Measurements from ENCODE around the gene OR6K3.
"Not testable (repeated sequence)": the region's sequence is repeated elsewhere in the genome, so short reads cannot be mapped to it uniquely, and the experiment has no call there.

Gene OR6K3

GRCh38 chr1:158694596-158694995 lies 25.9 kb downstream of the OR6K3 start:
- no peak overlapping the region for H4K91ac ChIP-seq (ENCODE audit: low read depth, low read length, poor library complexity)
- no peak overlapping the region for H3K18ac ChIP-seq (ENCODE audit: low read length)
- H3K14ac ChIP-seq (ENCODE audit: low read length): no peak overlapping the region
- no peak overlapping the region for H2BK15ac ChIP-seq (ENCODE audit: low read length)
- no peaks in the 10 kb centered on the region for H3K27me3 ChIP-seq (ENCODE audit: control insufficient read depth in 3 of 3, insufficient read depth in 3 of 3, low read depth in 1 of 3, low read length in 3 of 3)
- no peak overlapping the region for H3K27ac ChIP-seq (replicated peaks; ENCODE audit: low read length)
- no peak overlapping the region for H2BK12ac ChIP-seq (ENCODE audit: low read length)
- DNase-seq (ENCODE audit: low spot score): no peak
- no peak overlapping the region for H3K23ac ChIP-seq (ENCODE audit: low read depth, low read length, poor library complexity)
- no peak overlapping the region for H3K9ac ChIP-seq (ENCODE audit: low read depth, low read length, poor library complexity)
- no peaks in the 10 kb centered on the region for H3K4me1 ChIP-seq (ENCODE audit: control insufficient read depth in 2 of 2, insufficient read depth in 1 of 2, low read depth in 1 of 2, low read length in 2 of 2)
- H2AFZ ChIP-seq (ENCODE audit: low read length): no peak overlapping the region
- no CpG with 5 or more reads among the region's 2 CpGs for WGBS, 2 donors (ENCODE audit: extremely low coverage in 2 of 2, insufficient read length in 2 of 2, insufficient replicate concordance in 1 of 2)
- H2AK5ac ChIP-seq (ENCODE audit: low read depth, low read length): no peak overlapping the region
- no peak overlapping the region for H3K4me2 ChIP-seq (ENCODE audit: insufficient read depth, low read length, poor library complexity, severe bottlenecking)
- H3K79me1 ChIP-seq (ENCODE audit: low read depth, low read length): no peaks in the 10 kb centered on the region
- H2BK5ac ChIP-seq (ENCODE audit: low read length): no peak overlapping the region
- H4K8ac ChIP-seq (ENCODE audit: low read depth, low read length): no peak overlapping the region
- H3K4me3 ChIP-seq (ENCODE audit: low read length in 2 of 2): no peak overlapping the region
- no peaks in the 10 kb centered on the region for H3K36me3 ChIP-seq (replicated peaks in 1 of 2; ENCODE audit: control insufficient read depth in 2 of 2, insufficient read depth in 2 of 2, low read length in 2 of 2)
- H3K4ac ChIP-seq (ENCODE audit: low read length): no peak overlapping the region
- no peak overlapping the region for H2BK120ac ChIP-seq (ENCODE audit: low read depth, low read length)
- H3K9me3 ChIP-seq (replicated peaks in 1 of 2; ENCODE audit: control insufficient read depth in 2 of 2, insufficient read depth in 1 of 2, low read depth in 1 of 2, low read length in 2 of 2): no peaks in the 10 kb centered on the region

DNA sequence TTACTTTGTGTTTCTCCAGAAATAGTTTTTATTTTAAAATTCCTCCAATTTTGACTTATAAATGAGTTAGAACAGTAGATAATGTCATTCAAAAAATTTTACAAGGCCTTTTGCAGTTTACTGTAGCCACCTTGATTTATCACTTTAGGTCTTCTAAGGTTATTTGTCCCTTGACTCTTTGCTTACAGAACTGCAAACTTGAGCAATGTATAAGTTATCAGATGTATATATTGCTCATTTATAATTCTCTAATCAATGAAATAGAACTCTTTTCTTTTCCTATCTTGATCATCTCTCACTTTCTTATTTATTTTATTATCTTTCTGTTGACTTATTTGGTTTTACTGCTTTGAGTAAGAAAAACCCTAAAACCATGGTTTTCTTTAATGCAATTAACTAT lies 28.2 kb downstream of the OR6K3 start:
- Histone ChIP-seq H3K4ac (ENCODE audit: low read length) (no peak overlapping the region), H3K23ac (ENCODE audit: low read depth, low read length, poor library complexity) (no peak overlapping the region), H3K4me2 (ENCODE audit: insufficient read depth, low read length, poor library complexity, severe bottlenecking) (no peak overlapping the region), H4K91ac (ENCODE audit: low read depth, low read length, poor library complexity) (no peak overlapping the region), H3K27me3 (ENCODE audit: control insufficient read depth in 3 of 3, insufficient read depth in 3 of 3, low read depth in 1 of 3, low read length in 3 of 3) (no peaks in the 10 kb centered on the region), H3K36me3 (replicated peaks in 1 of 2; ENCODE audit: control insufficient read depth in 2 of 2, insufficient read depth in 2 of 2, low read length in 2 of 2) (no peaks in the 10 kb centered on the region), H3K14ac (ENCODE audit: low read length) (no peak overlapping the region), H3K9ac (ENCODE audit: low read depth, low read length, poor library complexity) (no peak overlapping the region), H3K27ac (replicated peaks; ENCODE audit: low read length) (no peak overlapping the region), H3K4me1 (ENCODE audit: control insufficient read depth in 2 of 2, insufficient read depth in 1 of 2, low read depth in 1 of 2, low read length in 2 of 2) (no peaks in the 10 kb centered on the region), H3K18ac (ENCODE audit: low read length) (no peak overlapping the region), H2AK5ac (ENCODE audit: low read depth, low read length) (no peak overlapping the region), H2AFZ (ENCODE audit: low read length) (no peak overlapping the region), H2BK12ac (ENCODE audit: low read length) (no peak overlapping the region), H3K4me3 (ENCODE audit: low read length in 2 of 2) (no peak overlapping the region), H2BK15ac (ENCODE audit: low read length) (no peak overlapping the region), H2BK5ac (ENCODE audit: low read length) (no peak overlapping the region), H4K8ac (ENCODE audit: low read depth, low read length) (no peak overlapping the region), H3K9me3 (replicated peaks in 1 of 2; ENCODE audit: control insufficient read depth in 2 of 2, insufficient read depth in 1 of 2, low read depth in 1 of 2, low read length in 2 of 2) (no peaks in the 10 kb centered on the region), H3K79me1 (ENCODE audit: low read depth, low read length) (no peaks in the 10 kb centered on the region), H2BK120ac (ENCODE audit: low read depth, low read length) (no peak overlapping the region)
- DNase-seq (ENCODE audit: low spot score): no peak

DNA sequence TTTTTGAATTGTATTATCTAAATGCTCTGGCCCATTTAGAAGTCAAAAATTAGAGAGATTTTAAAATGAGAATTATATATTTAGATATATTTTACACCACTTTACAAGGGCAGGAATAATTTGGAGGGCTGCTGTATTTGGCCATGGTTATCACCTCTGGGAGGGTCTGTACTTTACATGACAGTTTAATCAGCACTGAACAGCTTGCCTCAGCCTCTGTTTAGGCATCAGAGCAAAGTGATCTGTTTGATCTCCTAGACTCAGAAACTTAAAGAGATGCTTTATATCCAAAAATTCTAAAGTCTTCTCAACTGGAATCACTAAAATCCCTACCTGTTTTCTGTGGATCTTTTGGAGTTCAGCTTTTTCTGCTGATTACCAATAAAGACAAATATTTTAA lies 28.6 kb downstream of the OR6K3 start:
- Histone ChIP-seq H4K91ac (ENCODE audit: low read depth, low read length, poor library complexity) (no peak overlapping the region), H4K8ac (ENCODE audit: low read depth, low read length) (no peak overlapping the region), H2BK12ac (ENCODE audit: low read length) (no peak overlapping the region), H2AK5ac (ENCODE audit: low read depth, low read length) (no peak overlapping the region), H3K4me1 (ENCODE audit: control insufficient read depth in 2 of 2, insufficient read depth in 1 of 2, low read depth in 1 of 2, low read length in 2 of 2) (no peaks in the 10 kb centered on the region), H3K9me3 (replicated peaks in 1 of 2; ENCODE audit: control insufficient read depth in 2 of 2, insufficient read depth in 1 of 2, low read depth in 1 of 2, low read length in 2 of 2) (no peaks in the 10 kb centered on the region), H2AFZ (ENCODE audit: low read length) (no peak overlapping the region), H3K4me2 (ENCODE audit: insufficient read depth, low read length, poor library complexity, severe bottlenecking) (no peak overlapping the region), H3K14ac (ENCODE audit: low read length) (no peak overlapping the region), H3K27me3 (ENCODE audit: control insufficient read depth in 3 of 3, insufficient read depth in 3 of 3, low read depth in 1 of 3, low read length in 3 of 3) (no peaks in the 10 kb centered on the region), H2BK5ac (ENCODE audit: low read length) (no peak overlapping the region), H3K18ac (ENCODE audit: low read length) (no peak overlapping the region), H3K23ac (ENCODE audit: low read depth, low read length, poor library complexity) (no peak overlapping the region), H3K27ac (replicated peaks; ENCODE audit: low read length) (no peak overlapping the region), H2BK15ac (ENCODE audit: low read length) (no peak overlapping the region), H3K79me1 (ENCODE audit: low read depth, low read length) (no peaks in the 10 kb centered on the region), H2BK120ac (ENCODE audit: low read depth, low read length) (no peak overlapping the region), H3K36me3 (replicated peaks in 1 of 2; ENCODE audit: control insufficient read depth in 2 of 2, insufficient read depth in 2 of 2, low read length in 2 of 2) (no peaks in the 10 kb centered on the region), H3K9ac (ENCODE audit: low read depth, low read length, poor library complexity) (no peak overlapping the region), H3K4ac (ENCODE audit: low read length) (no peak overlapping the region), H3K4me3 (ENCODE audit: low read length in 2 of 2) (no peak overlapping the region)
- no peak for DNase-seq (ENCODE audit: low spot score)

- H2BK15ac ChIP-seq (ENCODE audit: low read length); H2BK12ac ChIP-seq (ENCODE audit: low read length); H4K91ac ChIP-seq (ENCODE audit: low read depth, low read length, poor library complexity); H3K4ac ChIP-seq (ENCODE audit: low read length); H3K9ac ChIP-seq (ENCODE audit: low read depth, low read length, poor library complexity); H3K4me1 ChIP-seq (ENCODE audit: control insufficient read depth in 2 of 2, insufficient read depth in 1 of 2, low read depth in 1 of 2, low read length in 2 of 2); H3K18ac ChIP-seq (ENCODE audit: low read length); H3K9me3 ChIP-seq (replicated peaks in 1 of 2; ENCODE audit: control insufficient read depth in 2 of 2, insufficient read depth in 1 of 2, low read depth in 1 of 2, low read length in 2 of 2); H2BK120ac ChIP-seq (ENCODE audit: low read depth, low read length); H2AFZ ChIP-seq (ENCODE audit: low read length); H3K27ac ChIP-seq (replicated peaks; ENCODE audit: low read length); H2AK5ac ChIP-seq (ENCODE audit: low read depth, low read length); H3K27me3 ChIP-seq (ENCODE audit: control insufficient read depth in 3 of 3, insufficient read depth in 3 of 3, low read depth in 1 of 3, low read length in 3 of 3); H4K8ac ChIP-seq (ENCODE audit: low read depth, low read length); H3K14ac ChIP-seq (ENCODE audit: low read length); H3K79me1 ChIP-seq (ENCODE audit: low read depth, low read length); H3K4me2 ChIP-seq (ENCODE audit: insufficient read depth, low read length, poor library complexity, severe bottlenecking); H2BK5ac ChIP-seq (ENCODE audit: low read length); DNase-seq (ENCODE audit: low spot score); H3K36me3 ChIP-seq (replicated peaks in 1 of 2; ENCODE audit: control insufficient read depth in 2 of 2, insufficient read depth in 2 of 2, low read length in 2 of 2); H3K23ac ChIP-seq (ENCODE audit: low read depth, low read length, poor library complexity); H3K4me3 ChIP-seq (ENCODE audit: low read length in 2 of 2): not testable (repeated sequence)
- no CpG with 5 or more reads among the region's 1 CpG for WGBS, 2 donors (ENCODE audit: extremely low coverage in 2 of 2, insufficient read length in 2 of 2, insufficient replicate concordance in 1 of 2)
Observed at GRCh38 chr1:158691149-158691548, 29.4 kb downstream of the OR6K3 start.
